ENCODE measurements around the gene ZNF560. TPM values are rescaled to one million over a fixed set of nuclear protein-coding genes. Genes with fewer than 3 reads are reported as not detected.

ZNF560 gene
- total RNA-seq, 1 experiment from 2014 or later = 4.4 TPM

DNA sequence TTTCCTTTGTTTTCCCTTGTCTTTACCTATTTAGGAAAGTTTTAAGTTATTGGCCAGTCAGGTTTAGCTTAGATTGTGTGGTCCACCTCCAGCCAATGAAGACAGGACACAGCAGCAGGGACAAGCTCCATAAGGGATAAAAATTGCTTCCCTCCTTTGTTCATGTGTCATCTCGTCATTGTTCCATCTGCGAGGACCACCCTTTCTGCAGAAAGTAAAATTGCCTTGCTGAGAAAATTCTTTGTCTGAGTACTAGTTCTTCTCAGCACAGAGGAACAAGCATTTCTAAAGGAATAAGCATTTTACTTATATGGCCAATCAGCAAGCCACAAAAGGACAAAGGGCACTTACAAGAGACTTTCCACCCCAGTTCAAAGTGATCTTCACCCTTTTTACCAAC lies 11.4 kb downstream of the ZNF560 start (continued):
- TF ChIP-seq, protein P1, sequence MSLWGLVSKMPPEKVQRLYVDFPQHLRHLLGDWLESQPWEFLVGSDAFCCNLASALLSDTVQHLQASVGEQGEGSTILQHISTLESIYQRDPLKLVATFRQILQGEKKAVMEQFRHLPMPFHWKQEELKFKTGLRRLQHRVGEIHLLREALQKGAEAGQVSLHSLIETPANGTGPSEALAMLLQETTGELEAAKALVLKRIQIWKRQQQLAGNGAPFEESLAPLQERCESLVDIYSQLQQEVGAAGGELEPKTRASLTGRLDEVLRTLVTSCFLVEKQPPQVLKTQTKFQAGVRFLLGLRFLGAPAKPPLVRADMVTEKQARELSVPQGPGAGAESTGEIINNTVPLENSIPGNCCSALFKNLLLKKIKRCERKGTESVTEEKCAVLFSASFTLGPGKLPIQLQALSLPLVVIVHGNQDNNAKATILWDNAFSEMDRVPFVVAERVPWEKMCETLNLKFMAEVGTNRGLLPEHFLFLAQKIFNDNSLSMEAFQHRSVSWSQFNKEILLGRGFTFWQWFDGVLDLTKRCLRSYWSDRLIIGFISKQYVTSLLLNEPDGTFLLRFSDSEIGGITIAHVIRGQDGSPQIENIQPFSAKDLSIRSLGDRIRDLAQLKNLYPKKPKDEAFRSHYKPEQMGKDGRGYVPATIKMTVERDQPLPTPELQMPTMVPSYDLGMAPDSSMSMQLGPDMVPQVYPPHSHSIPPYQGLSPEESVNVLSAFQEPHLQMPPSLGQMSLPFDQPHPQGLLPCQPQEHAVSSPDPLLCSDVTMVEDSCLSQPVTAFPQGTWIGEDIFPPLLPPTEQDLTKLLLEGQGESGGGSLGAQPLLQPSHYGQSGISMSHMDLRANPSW (CRISPR knock-in tag; conservative IDR thresholded peaks at IDR 0.05; ENCODE audit: low read depth) = no peak
- TF ChIP-seq ELF4 (CRISPR knock-in tag; IDR thresholded peaks at IDR 0.05; ENCODE audit: low read depth) = no peak
- TF ChIP-seq FOXK1 (CRISPR knock-in tag; IDR thresholded peaks at IDR 0.05) = no peak
- TF ChIP-seq GABPB1 (CRISPR knock-in tag; IDR thresholded peaks at IDR 0.05) = no peak
- TF ChIP-seq ZNF232 (CRISPR knock-in tag; IDR thresholded peaks at IDR 0.05) = no peak
- no peak for TF ChIP-seq ATF1 (CRISPR knock-in tag; IDR thresholded peaks at IDR 0.05)

DNA sequence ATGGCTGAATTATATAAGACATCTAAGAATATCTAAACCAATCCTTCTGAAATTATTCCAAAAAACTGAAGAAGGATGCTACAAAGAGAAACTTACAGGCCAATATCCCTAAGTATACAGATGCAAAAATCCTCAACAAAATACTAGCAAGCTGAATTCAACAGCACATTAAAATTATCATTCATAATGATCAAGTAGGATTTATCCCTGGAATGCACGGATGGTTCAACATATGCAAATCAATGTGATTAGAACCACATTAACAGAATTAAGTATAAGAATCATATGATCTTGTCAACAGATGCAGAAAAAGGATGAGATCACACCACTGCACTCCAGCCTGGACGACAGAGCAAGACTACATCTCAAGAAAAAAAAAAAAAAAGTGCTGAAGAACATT lies 13.3 kb downstream of the ZNF560 start:
- no peak overlapping the region for H3K27ac Mint-ChIP-seq

DNA sequence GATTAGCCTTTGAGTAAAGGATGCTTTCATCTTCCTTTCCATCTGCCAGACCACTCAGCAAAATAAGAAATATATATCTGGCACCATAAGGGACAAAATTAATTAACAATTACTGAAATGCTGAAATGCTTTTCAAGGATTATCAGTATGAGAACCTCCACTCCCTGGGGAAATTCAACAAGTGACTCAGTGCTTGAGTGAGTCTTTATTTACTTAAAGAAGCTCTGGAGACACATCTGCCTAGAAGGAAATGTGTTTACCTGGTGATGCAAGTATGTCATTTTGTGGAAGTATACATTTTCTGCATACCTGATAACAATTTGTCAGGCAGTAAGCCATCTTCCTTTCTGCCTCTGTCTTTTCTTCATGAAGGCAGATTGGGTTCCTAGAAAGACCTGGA lies 23.4 kb downstream of the ZNF560 start:
- H3K27ac Mint-ChIP-seq = no peak overlapping the region
- ATAC-seq = no peak
- no peak for DNase-seq (ENCODE audit: low spot score)
- no peaks in the 10 kb centered on the region for H3K4me1 Mint-ChIP-seq
- no peak overlapping the region for H3K4me3 Mint-ChIP-seq
- H3K9me3 Mint-ChIP-seq = peaks cover 89% of the 10 kb centered on the region
- ChIA-PET CTCF (no interaction called here), POLR2A (no interaction called here)
- H3K27me3 Mint-ChIP-seq (ENCODE audit: low read depth) = peaks cover 15% of the 10 kb centered on the region; the same call in 1 of the 2 replicates
- H3K36me3 Mint-ChIP-seq = peaks cover 93% of the 10 kb centered on the region
- TF ChIP-seq, protein P2, sequence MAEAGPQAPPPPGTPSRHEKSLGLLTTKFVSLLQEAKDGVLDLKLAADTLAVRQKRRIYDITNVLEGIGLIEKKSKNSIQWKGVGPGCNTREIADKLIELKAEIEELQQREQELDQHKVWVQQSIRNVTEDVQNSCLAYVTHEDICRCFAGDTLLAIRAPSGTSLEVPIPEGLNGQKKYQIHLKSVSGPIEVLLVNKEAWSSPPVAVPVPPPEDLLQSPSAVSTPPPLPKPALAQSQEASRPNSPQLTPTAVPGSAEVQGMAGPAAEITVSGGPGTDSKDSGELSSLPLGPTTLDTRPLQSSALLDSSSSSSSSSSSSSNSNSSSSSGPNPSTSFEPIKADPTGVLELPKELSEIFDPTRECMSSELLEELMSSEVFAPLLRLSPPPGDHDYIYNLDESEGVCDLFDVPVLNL (CRISPR knock-in tag; IDR thresholded peaks at IDR 0.05; ENCODE audit: borderline replicate concordance, low read depth) = no peak
- TF ChIP-seq ZNF219 (CRISPR knock-in tag; IDR thresholded peaks at IDR 0.05; ENCODE audit: borderline replicate concordance) = no peak
- TF ChIP-seq, protein P3, sequence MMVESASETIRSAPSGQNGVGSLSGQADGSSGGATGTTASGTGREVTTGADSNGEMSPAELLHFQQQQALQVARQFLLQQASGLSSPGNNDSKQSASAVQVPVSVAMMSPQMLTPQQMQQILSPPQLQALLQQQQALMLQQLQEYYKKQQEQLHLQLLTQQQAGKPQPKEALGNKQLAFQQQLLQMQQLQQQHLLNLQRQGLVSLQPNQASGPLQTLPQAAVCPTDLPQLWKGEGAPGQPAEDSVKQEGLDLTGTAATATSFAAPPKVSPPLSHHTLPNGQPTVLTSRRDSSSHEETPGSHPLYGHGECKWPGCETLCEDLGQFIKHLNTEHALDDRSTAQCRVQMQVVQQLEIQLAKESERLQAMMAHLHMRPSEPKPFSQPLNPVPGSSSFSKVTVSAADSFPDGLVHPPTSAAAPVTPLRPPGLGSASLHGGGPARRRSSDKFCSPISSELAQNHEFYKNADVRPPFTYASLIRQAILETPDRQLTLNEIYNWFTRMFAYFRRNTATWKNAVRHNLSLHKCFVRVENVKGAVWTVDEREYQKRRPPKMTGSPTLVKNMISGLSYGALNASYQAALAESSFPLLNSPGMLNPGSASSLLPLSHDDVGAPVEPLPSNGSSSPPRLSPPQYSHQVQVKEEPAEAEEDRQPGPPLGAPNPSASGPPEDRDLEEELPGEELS (CRISPR knock-in tag; IDR thresholded peaks at IDR 0.05) = no peak

More for the DNA sequence above, 13.3 kb downstream of the ZNF560 start:
- TF ChIP-seq, protein P4, sequence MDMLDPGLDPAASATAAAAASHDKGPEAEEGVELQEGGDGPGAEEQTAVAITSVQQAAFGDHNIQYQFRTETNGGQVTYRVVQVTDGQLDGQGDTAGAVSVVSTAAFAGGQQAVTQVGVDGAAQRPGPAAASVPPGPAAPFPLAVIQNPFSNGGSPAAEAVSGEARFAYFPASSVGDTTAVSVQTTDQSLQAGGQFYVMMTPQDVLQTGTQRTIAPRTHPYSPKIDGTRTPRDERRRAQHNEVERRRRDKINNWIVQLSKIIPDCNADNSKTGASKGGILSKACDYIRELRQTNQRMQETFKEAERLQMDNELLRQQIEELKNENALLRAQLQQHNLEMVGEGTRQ (CRISPR knock-in tag; IDR thresholded peaks at IDR 0.05) = no peak
- TF ChIP-seq, protein P5, sequence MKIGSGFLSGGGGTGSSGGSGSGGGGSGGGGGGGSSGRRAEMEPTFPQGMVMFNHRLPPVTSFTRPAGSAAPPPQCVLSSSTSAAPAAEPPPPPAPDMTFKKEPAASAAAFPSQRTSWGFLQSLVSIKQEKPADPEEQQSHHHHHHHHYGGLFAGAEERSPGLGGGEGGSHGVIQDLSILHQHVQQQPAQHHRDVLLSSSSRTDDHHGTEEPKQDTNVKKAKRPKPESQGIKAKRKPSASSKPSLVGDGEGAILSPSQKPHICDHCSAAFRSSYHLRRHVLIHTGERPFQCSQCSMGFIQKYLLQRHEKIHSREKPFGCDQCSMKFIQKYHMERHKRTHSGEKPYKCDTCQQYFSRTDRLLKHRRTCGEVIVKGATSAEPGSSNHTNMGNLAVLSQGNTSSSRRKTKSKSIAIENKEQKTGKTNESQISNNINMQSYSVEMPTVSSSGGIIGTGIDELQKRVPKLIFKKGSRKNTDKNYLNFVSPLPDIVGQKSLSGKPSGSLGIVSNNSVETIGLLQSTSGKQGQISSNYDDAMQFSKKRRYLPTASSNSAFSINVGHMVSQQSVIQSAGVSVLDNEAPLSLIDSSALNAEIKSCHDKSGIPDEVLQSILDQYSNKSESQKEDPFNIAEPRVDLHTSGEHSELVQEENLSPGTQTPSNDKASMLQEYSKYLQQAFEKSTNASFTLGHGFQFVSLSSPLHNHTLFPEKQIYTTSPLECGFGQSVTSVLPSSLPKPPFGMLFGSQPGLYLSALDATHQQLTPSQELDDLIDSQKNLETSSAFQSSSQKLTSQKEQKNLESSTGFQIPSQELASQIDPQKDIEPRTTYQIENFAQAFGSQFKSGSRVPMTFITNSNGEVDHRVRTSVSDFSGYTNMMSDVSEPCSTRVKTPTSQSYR (CRISPR knock-in tag; IDR thresholded peaks at IDR 0.05) = no peak
- TF ChIP-seq ZBTB21 (CRISPR knock-in tag; IDR thresholded peaks at IDR 0.05; ENCODE audit: borderline replicate concordance) (no peak), RORB (CRISPR knock-in tag; IDR thresholded peaks at IDR 0.05) (no peak), GRHL2 (CRISPR knock-in tag; IDR thresholded peaks at IDR 0.05; ENCODE audit: insufficient replicate concordance, severe bottlenecking) (no peak)
- H3K27me3 Mint-ChIP-seq (ENCODE audit: low read depth) = peaks cover 12% of the 10 kb centered on the region
- POLR2A ChIA-PET = no interaction called here
- no peak for DNase-seq (ENCODE audit: low spot score)
- CTCF ChIA-PET = no interaction called here
- H3K4me1 Mint-ChIP-seq = no peaks in the 10 kb centered on the region
- peaks cover 67% of the 10 kb centered on the region for H3K9me3 Mint-ChIP-seq
- no peak overlapping the region for H3K4me3 Mint-ChIP-seq
- H3K36me3 Mint-ChIP-seq = peaks cover 80% of the 10 kb centered on the region
- no peak for ATAC-seq
